Left lobe of liver (tissue), 2 donors: ENCODE data around the gene PCDHB3. TPM values are rescaled to one million over a fixed set of nuclear protein-coding genes. Genes with fewer than 3 reads are reported as not detected.
"Not testable (repeated sequence)": the region's sequence is repeated elsewhere in the genome, so short reads cannot be mapped to it uniquely, and the experiment has no call there.

Source experiments
- ATAC-seq: fragments of 200-7000 bp; cut with Tn5 transposase; one replicate; pipeline ENCODE4 v1.9.1; 2020; ENCODE audit warnings: mild to moderate bottlenecking, moderate library complexity
- DNase-seq: peaks from one replicate; pipeline ENCODE4 v3.0.0-alpha.2; 2020; ENCODE audit warnings: low spot score
- total RNA-seq: library from RNA; stranded (reverse); gene quantifications from one replicate; pipeline ENCODE4 v1.2.1, GENCODE V29; 2021
- donor health status: DM: no; HTN: no; CAD: no; lungs with moderate emphysema.
- donor health status: DM: no; HTN: yes; CAD: no.

The PCDHB3 gene
- total RNA-seq, result 0.15 TPM

DNA sequence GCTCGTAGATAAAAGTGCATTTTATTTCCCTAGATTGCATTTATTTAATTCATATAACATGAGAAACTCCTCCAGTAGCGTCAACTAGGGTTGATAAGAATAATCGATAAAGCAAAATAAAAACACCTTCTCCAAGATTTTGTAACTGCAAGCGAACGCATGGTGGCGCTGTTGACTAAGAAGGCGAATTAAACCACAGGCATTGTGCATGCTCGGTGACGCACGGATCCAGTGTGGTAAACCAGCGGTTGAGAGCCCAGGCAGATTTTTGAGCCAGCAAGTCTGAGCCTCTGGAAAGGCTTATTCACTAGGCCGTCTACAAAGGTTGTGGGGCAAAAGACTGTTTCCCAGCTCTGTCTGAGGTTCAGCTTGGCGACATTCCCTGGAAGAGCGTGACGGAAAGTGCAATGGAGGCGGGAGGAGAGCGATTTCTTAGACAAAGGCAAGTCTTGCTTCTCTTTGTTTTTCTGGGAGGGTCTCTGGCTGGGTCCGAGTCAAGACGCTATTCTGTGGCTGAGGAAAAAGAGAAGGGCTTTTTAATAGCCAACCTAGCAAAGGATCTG is at the start of gene PCDHB3:
Gene PCDHB3 (plus strand): TSS at position 231 of the 563 bp plus-strand sequence. CDS start 177 bp downstream, at position 408.
- ATAC-seq, result no peak
- DNase-seq, result no peak

DNA sequence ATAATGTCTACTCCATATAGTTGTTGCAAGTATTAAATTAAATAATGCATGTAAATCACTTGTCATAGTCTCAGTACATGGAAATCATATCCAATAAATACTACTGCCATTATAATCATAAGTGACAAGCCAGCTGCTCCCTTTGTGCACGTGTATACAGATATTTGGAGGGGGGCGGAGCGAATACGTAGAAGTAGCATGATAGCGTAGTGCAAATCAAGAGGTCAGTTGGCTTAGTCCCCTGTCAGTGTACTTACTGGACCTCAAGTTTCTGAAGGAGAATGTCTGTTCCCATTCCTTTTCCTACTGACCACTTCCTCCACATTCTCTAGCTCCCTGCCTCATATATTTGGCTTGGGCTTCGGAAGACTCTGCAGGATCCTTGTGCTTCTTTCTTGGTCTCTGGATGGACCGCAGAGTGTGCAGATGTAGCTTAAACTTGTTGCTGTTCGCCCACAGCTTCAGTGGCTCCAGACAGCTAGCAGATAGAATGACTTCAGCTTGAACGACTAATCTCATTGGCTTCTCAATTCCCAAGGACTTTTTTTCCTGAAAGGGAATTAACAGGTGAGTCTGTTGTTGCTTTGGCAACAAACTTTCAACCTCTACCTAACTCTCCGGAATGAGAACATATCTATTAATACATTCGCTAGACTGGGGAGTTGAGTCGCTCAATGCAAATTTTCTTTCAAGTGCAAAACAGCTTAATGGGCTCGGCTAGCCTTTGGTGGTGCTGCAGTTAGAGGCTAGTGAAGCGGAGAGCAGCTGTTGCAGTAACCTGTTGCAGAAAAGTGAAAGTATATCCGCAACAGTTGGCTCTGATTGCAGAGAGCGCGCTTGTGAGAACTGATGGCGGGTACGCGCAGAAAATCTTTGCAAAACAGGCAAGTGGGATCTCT is 49.4 kb upstream of the PCDHB3 start, which contains the start of gene PCDHB1:
Gene PCDHB1 (plus strand): TSS at position 753 of the 899 bp plus-strand sequence. CDS start 97 bp downstream, at position 850.
- ATAC-seq, result peak; percentile 91
- DNase-seq, result no peak

DNA sequence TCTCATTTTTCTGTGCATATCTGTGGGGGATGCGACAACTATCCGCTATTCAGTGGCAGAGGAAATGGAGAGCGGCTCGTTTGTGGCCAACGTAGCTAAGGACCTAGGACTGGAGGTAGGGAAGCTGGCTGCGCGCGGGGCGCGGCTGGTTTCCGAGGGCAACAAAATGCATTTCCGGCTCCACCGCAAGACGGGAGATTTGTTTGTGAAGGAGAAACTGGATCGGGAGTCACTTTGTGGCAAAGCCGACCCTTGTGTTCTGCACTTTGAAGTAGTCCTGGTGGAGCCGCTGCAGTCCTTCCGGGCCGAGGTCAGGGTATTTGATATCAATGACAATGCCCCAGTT is 48.8 kb upstream of the PCDHB3 start:
- DNase-seq, result no peak
- peak; percentile 59 for ATAC-seq

DNA sequence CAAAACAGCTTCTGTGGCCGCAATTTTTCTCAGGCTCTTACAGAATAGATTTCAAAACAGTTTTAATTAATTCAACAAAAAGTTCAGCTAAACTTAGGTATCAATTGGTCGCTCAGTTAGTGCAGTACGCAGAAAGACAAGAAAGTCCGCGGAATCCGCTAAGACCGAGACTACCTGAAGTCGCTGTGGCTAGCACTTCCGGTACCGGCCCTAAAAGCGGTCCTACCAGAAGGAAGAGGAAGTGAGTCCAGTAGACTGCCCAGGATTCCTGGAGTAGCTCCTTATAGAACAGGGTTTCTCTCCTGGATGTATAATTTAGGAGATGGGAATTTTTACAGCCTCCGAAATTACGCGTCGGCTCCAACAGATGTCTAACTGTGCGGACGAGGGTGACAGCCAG is 22.4 kb upstream of the PCDHB3 start:
- DNase-seq (no peak), ATAC-seq (no peak)

DNA sequence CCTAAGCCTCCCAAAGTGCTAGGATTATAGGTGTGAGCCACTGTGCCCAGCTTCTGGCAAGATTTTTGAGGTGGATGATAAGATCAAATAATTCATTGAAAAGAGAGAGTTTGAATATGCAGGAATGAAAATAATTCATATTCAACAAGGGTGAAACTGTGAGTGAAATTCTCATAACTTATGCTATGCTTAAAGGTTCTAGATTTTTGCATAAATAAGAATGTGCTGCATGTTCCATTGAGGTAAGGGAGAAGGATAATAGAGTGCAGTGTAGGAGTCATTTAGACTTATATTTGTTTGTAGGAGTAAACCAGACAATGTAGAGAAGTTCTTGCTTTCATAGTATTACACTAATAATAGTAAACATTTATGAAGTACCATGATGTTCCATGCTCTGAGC is 18.0 kb upstream of the PCDHB3 start:
- no peak for ATAC-seq
- no peak for DNase-seq

DNA sequence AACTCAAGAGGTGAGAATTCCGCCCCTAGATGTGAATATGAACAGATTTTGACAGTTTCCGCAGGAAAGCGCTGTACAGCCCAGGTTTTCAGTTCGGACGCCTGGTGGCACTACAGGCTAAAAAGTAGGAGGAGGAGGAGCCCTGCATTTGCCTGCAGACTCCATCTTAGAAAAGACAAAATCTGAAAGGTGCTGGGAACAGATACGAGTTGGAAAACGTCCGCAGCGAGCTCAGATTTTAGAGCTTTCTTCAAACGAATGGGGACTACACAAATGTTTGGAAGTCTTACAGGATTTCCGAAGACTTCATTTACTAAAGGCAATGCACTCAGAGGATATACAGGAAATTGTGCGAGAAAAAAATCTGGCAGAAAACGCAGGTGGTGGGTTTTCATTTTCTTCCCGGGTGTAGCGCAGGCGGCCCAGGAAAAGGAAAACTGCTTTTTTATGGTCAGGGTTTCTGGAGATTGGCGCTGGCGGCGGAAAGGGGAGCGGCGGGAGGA is 15.7 kb upstream of the PCDHB3 start:
- DNase-seq (peak; percentile 55), ATAC-seq (peak; percentile 100)

DNA sequence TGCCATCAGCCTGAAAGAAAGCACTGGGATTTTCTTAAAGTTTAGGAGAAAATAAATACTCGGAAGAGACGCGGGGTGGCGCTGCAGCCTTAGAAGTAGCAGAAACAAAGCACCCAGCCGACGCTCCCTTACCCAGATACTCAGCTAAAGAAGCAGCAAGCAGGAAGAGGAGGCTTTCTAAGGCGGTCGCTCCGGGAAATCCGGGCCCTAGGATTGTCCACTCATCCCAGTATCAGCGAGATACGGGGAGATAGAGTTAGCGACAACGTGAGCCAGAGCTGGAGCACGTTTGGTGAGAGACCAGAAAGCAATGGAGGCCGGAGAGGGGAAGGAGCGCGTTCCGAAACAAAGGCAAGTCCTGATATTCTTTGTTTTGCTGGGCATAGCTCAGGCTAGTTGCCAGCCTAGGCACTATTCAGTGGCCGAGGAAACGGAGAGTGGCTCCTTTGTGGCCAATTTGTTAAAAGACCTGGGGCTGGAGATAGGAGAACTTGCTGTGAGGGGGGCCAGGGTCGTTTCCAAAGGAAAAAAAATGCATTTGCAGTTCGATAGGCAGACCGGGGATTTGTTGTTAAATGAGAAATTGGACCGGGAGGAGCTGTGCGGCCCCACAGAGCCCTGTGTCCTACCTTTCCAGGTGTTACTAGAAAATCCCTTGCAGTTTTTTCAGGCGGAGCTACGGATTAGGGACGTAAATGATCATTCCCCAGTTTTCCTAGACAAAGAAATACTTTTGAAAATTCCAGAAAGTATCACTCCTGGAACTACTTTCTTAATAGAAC is 5.6 kb upstream of the PCDHB3 start, which contains the start of gene PCDHB2:
Gene PCDHB2 (plus strand): TSS at position 135 of the 782 bp plus-strand sequence. CDS start 176 bp downstream, at position 311.
- DNase-seq (no peak), ATAC-seq (no peak)

DNA sequence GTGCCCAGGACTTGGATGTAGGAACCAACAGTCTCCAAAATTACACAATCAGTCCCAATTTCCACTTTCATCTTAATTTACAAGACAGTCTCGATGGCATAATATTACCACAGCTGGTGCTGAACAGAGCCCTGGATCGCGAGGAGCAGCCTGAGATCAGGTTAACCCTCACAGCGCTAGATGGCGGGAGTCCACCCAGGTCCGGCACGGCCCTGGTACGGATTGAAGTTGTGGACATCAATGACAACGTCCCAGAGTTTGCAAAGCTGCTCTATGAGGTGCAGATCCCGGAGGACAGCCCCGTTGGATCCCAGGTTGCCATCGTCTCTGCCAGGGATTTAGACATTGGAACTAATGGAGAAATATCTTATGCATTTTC is 5.0 kb upstream of the PCDHB3 start:
- no peak for DNase-seq
- no peak for ATAC-seq

DNA sequence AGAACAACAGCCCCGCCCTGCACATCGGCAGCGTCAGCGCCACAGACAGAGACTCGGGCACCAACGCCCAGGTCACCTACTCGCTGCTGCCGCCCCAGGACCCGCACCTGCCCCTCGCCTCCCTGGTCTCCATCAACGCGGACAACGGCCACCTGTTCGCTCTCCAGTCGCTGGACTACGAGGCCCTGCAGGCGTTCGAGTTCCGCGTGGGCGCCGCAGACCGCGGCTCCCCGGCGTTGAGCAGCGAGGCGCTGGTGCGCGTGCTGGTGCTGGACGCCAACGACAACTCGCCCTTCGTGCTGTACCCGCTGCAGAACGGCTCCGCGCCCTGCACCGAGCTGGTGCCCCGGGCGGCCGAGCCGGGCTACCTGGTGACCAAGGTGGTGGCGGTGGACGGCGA is 4.1 kb upstream of the PCDHB3 start:
- DNase-seq, ATAC-seq: not testable (repeated sequence)

DNA sequence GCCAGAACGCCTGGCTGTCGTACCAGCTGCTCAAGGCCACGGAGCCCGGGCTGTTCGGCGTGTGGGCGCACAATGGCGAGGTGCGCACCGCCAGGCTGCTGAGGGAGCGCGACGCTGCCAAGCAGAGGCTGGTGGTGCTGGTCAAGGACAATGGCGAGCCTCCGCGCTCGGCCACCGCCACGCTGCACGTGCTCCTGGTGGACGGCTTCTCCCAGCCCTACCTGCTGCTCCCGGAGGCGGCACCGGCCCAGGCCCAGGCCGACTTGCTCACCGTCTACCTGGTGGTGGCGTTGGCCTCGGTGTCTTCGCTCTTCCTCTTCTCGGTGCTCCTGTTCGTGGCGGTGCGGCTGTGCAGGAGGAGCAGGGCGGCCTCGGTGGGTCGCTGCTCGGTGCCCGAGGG is 3.7 kb upstream of the PCDHB3 start:
- not testable (repeated sequence) for ATAC-seq, DNase-seq

DNA sequence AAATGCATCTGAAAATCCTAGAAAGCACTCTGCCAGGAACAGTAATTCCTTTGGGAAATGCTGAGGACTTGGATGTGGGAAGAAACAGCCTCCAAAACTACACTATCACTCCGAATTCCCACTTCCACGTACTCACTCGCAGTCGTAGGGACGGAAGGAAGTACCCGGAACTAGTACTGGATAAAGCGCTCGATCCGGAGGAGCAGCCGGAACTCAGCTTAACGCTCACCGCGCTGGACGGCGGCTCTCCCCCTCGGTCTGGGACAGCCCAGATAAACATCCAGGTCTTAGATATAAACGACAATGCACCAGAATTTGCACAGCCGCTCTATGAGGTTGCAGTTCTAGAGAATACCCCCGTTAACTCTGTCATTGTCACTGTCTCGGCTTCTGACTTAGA is 786 bp downstream of the PCDHB3 start:
- ATAC-seq, result no peak
- DNase-seq, result no peak

DNA sequence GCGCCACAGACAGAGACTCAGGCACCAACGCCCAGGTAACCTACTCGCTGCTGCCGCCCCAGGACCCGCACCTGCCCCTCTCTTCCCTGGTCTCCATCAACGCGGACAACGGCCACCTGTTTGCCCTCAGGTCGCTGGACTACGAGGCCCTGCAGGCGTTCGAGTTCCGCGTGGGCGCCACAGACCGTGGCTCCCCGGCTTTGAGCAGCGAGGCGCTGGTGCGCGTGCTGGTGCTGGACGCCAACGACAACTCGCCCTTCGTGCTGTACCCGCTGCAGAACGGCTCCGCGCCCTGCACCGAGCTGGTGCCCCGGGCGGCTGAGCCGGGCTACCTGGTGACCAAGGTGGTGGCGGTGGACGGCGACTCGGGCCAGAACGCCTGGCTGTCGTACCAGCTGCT is 1.8 kb downstream of the PCDHB3 start:
- DNase-seq, ATAC-seq: not testable (repeated sequence)

DNA sequence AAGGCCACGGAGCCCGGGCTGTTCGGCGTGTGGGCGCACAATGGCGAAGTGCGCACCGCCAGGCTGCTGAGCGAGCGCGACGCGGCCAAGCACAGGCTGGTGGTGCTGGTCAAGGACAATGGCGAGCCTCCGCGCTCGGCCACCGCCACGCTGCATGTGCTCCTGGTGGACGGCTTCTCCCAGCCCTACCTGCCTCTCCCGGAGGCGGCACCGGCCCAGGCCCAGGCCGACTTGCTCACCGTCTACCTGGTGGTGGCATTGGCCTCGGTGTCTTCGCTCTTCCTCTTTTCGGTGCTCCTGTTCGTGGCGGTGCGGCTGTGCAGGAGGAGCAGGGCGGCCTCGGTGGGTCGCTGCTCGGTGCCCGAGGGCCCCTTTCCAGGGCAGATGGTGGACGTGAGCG is 2.2 kb downstream of the PCDHB3 start:
- DNase-seq, ATAC-seq: not testable (repeated sequence)

DNA sequence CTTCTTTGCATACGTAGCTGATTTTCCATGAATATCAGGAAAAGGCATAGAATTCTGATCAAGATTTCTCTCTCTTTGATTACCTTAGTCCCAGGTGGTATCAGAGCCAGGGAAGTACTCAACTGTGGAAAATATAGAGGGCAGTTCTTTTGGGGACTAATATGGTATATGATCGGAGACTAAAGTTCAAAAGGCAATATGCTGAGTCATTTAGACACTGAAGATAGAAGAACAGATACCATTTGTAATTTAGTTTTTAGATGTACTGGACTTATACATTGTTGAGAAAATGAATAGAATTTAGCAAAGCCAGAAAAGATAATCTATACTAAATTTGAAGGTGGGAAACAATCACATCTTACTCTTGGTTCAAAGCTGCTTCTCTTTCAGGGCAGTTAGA is 5.1 kb downstream of the PCDHB3 start:
- ATAC-seq (no peak), DNase-seq (no peak)

DNA sequence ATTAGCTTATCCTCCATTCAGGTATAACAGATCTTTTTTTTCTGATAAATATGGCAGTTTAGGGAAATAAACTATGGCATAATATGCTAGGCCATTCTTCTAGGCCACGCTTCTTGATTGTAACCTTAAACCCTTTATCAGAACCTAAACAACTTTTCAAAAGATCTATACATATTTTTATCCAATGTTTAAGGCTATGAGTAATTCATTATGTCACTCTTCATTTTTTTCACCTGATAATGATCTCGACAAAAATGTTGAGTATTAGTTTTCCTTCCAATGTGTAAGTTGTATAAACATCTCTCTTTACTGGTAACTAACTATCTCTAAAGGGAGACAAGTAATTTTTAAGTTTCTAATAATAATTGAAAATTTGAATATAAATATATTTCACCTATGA is 19.0 kb downstream of the PCDHB3 start:
- ATAC-seq, result no peak
- no peak for DNase-seq

DNA sequence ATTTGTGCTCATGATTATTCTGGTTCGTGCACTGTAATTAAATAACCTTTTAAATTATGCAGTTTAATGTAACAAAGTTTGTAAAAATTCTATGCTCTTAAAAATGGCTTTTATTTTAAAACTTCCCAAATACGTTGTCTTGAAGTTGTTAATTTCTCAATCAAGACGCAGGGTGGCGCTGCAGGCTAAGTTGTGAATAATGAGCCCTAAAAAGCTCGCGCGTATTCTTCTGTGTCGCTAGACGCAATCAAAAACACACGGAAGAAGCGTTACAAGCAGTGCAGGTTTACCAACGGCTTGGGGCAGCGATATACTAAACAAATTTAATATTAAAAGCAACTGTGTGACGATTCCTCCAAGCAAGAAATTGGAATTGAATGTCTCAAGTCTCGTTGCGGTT is 21.3 kb downstream of the PCDHB3 start, which contains the start of gene PCDHB4:
Gene PCDHB4 (plus strand): TSS at position 256 of the 400 bp plus-strand sequence. CDS start 181 bp downstream, outside the sequence.
- no peak for DNase-seq
- no peak for ATAC-seq

DNA sequence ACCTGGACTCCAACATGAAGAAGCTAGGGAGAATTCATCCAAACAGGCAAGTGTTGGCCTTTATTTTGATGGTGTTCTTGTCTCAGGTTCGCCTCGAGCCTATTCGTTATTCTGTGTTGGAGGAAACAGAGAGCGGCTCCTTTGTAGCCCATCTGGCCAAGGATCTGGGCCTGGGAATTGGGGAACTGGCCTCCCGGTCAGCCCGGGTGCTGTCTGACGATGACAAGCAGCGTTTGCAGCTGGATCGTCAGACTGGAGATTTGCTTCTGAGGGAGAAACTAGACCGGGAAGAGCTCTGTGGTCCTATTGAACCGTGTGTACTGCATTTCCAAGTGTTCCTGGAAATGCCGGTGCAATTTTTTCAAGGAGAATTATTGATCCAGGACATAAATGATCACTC is 21.7 kb downstream of the PCDHB3 start:
- no peak for DNase-seq

DNA sequence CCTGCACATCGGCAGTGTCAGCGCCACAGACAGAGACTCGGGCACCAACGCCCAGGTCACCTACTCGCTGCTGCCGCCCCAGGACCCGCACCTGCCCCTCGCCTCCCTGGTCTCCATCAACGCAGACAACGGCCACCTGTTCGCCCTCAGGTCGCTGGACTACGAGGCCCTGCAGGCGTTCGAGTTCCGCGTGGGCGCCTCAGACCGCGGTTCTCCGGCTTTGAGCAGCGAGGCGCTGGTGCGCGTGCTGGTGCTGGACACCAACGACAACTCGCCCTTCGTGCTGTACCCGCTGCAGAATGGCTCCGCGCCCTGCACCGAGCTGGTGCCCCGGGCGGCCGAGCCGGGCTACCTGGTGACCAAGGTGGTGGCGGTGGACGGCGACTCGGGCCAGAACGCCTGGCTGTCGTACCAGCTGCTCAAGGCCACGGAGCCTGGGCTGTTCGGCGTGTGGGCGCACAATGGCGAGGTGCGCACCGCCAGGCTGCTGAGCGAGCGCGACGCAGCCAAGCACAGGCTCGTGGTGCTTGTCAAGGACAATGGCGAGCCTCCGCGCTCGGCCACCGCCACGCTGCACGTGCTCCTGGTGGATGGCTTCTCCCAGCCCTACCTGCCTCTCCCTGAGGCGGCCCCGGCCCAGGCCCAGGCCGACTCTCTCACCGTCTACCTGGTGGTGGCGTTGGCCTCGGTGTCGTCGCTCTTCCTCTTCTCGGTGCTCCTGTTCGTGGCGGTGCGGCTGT is 23.3 kb downstream of the PCDHB3 start:
- not testable (repeated sequence) for ATAC-seq, DNase-seq

More for the DNA sequence above, 21.7 kb downstream of the PCDHB3 start:
- ATAC-seq, result no peak

DNA sequence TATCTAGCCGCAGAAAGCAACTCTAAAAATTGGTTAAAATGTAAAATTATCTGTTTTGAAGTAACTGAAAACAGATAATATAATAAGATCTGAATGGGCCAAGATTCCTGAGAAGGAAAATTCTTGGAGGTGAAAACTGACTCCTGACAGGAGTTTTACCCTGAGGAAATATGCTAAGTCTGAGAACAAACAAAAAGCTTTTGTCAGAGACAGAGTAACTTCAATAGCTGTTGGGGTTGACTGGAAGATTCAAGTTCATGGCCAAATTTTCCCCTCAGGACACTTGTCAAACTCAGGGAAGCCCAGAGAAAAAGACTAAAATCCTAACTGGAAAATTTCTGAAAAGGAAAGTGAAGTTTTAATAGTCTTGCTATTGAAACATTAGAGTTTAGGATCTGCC is 27.0 kb downstream of the PCDHB3 start:
- DNase-seq (no peak), ATAC-seq (no peak)

DNA sequence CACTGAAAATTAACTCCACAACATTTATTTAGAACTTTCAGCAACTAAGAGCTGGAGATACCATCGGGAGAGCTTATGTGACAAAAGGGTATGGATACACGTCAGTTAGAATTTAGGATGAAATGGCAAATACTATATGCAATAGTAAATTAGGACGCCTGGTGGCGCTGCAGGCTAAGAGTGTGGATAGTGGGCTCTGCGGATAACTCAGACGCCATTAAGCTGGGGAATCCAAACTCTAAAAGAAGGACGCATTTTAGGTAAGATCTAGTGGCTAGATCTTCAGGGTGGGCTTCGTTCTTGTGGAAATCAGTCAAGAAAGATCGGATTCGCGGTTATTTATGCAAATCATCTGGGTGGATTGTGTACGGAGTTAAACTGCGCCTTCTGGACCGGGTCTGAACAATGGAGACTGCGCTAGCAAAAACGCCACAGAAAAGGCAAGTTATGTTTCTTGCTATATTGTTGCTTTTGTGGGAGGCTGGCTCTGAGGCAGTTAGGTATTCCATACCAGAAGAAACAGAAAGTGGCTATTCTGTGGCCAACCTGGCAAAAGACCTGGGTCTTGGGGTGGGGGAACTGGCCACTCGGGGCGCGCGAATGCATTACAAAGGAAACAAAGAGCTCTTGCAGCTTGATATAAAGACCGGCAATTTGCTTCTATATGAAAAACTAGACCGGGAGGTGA is 34.9 kb downstream of the PCDHB3 start, which contains the start of gene PCDHB5:
Gene PCDHB5 (plus strand): TSS at position 177 of the 688 bp plus-strand sequence. CDS start 229 bp downstream, at position 406.
- peak; percentile 78 for ATAC-seq

More for the DNA sequence above, 34.9 kb downstream of the PCDHB3 start, which contains the start of gene PCDHB5:
- no peak for DNase-seq
